SK-N-SH (cell line): Measurements from ENCODE around the gene MVB12B. TPM values are rescaled to one million over a fixed set of nuclear protein-coding genes. Genes with fewer than 3 reads are reported as not detected.

ENCODE experiments used
- CTCF ChIA-PET: fragments of 300-600, 350-600 bp; formaldehyde crosslinking; extraction: SDS; loops from one replicate; lab custom pipeline; 2021; lab: Yijun Ruan, JAX
- POLR2A ChIA-PET: fragments of 350-600 bp; sonication (Branson Sonifier 250); formaldehyde crosslinking; extraction: SDS; loops from one replicate; lab custom pipeline; 2020; ENCODE audit warnings: antibody characterized with exemption, inconsistent platforms; lab: Yijun Ruan, JAX
- DNase-seq: peaks from one replicate; pipeline ENCODE4 v3.0.0; 2012
- H2AFZ ChIP-seq: fragments of 200-600 bp; sonication (generic); 2 replicates; pipeline ENCODE4 v1.8.1; 2016; ENCODE audit warnings: antibody characterized with exemption, mild to moderate bottlenecking, low read depth
- H3F3A ChIP-seq: fragments of 200-600 bp; sonication (generic); replicated peaks from 2 replicates; pipeline ENCODE3; 2016; ENCODE audit warnings: antibody characterized with exemption, mild to moderate bottlenecking; ENCODE audit not compliant: insufficient read depth
- H3K27ac ChIP-seq, 2 experiments: fragments of 200-500 bp in 1 of 2; fragments of 200-600 bp in 1 of 2; sonication (Bioruptor generic) in 1 of 2; sonication (generic), shearing (Covaris generic) in 1 of 2; 2 replicates each; pipeline versions ENCODE4 v1.5.1 to v1.6.1; 2014 to 2016; ENCODE audit warnings: low read depth in 2 of 2, inconsistent platforms in 1 of 2, low read length in 1 of 2, mild to moderate bottlenecking in 1 of 2, mixed read lengths in 1 of 2
- H3K27me3 ChIP-seq: fragments of 200-600 bp; sonication (generic), shearing (Covaris generic); 2 replicates; pipeline ENCODE4 v1.6.1; 2016; ENCODE audit warnings: mixed run types; ENCODE audit not compliant: insufficient read depth
- H3K36me3 ChIP-seq, 2 experiments: fragments of 200-500 bp in 1 of 2; fragments of 200-600 bp in 1 of 2; sonication (Bioruptor generic) in 1 of 2; sonication (generic) in 1 of 2; replicated peaks in 1 of 2; 2 replicates each; pipeline versions ENCODE3 to v1.5.1; 2014 to 2016; ENCODE audit warnings: low read length in 1 of 2, mild to moderate bottlenecking in 1 of 2; ENCODE audit not compliant: insufficient read depth in 2 of 2, control insufficient read depth in 1 of 2
- H3K4me1 ChIP-seq, 2 experiments: fragments of 200-500 bp in 1 of 2; fragments of 200-600 bp in 1 of 2; sonication (Bioruptor generic) in 1 of 2; sonication (generic), shearing (Covaris generic) in 1 of 2; 2 replicates each; pipeline versions ENCODE4 v1.5.1 to v1.6.1; 2014 to 2016; ENCODE audit warnings: low read depth in 1 of 2, low read length in 1 of 2, mixed run types in 1 of 2; ENCODE audit not compliant: insufficient read depth in 2 of 2, control insufficient read depth in 1 of 2
- H3K4me2 ChIP-seq: fragments of 200-600 bp; sonication (generic), shearing (Covaris generic); 2 replicates; pipeline ENCODE4 v1.6.1; 2017; ENCODE audit warnings: mixed run types
- H3K4me3 ChIP-seq, 2 experiments: fragments of 200-500 bp in 1 of 2; fragments of 200-600 bp in 1 of 2; sonication (Bioruptor generic) in 1 of 2; sonication (generic), shearing (Covaris generic) in 1 of 2; 2 replicates each; pipeline versions ENCODE4 v1.5.1 to v1.8.1; 2014 to 2016; ENCODE audit warnings: low read depth in 2 of 2, inconsistent platforms in 1 of 2, low read length in 1 of 2, mild to moderate bottlenecking in 1 of 2, mixed read lengths in 1 of 2, moderate library complexity in 1 of 2
- H3K79me2 ChIP-seq: fragments of 200-600 bp; sonication (generic); 2 replicates; pipeline ENCODE4 v1.8.1; 2017; ENCODE audit warnings: mild to moderate bottlenecking; ENCODE audit not compliant: insufficient read depth
- H3K9ac ChIP-seq: fragments of 200-600 bp; sonication (generic); 2 replicates; pipeline ENCODE4 v1.6.1; 2017; ENCODE audit warnings: mixed run types
- H3K9me2 ChIP-seq: fragments of 200-600 bp; sonication (generic); 2 replicates; pipeline ENCODE4 v1.6.1; 2017; ENCODE audit warnings: mixed run types
- H3K9me3 ChIP-seq: fragments of 200-600 bp; sonication (generic); 2 replicates; pipeline ENCODE4 v1.6.1; 2017; ENCODE audit warnings: mixed run types, mild to moderate bottlenecking, moderate library complexity
- H4K20me1 ChIP-seq: fragments of 200-600 bp; sonication (generic); 2 replicates; pipeline ENCODE4 v1.6.1; 2017; ENCODE audit warnings: mild to moderate bottlenecking, mixed run types; ENCODE audit not compliant: insufficient read depth
- CHD2 ChIP-seq: fragments of 150-350 bp; IDR thresholded peaks from 2 replicates; pipeline ENCODE4 v1.6.1; 2018; ENCODE audit warnings: low read length; ENCODE audit not compliant: partially characterized antibody
- CTCF ChIP-seq: fragments of 200-600 bp; sonication (generic); IDR thresholded peaks from 2 replicates; pipeline ENCODE4 v1.6.1; 2017; ENCODE audit warnings: antibody characterized with exemption, mild to moderate bottlenecking, moderate library complexity
- FOXM1 ChIP-seq: IDR thresholded peaks from 2 replicates; pipeline ENCODE4 v1.4.0; 2012; ENCODE audit warnings: low read depth, mild to moderate bottlenecking
- GATA2 ChIP-seq: sonication (generic); formaldehyde crosslinking; IDR thresholded peaks from 2 replicates; pipeline ENCODE4 v1.5.0; 2020; ENCODE audit warnings: mild to moderate bottlenecking, missing genetic modification reagents
- IRF3 ChIP-seq: fragments of 150-350 bp; IDR thresholded peaks from 2 replicates; pipeline ENCODE4 v1.6.1; 2016; ENCODE audit warnings: mild to moderate bottlenecking, low read depth, low read length
- NFIC ChIP-seq: IDR thresholded peaks from 2 replicates; pipeline ENCODE4 v1.4.0; 2012; ENCODE audit warnings: borderline replicate concordance
- RCOR1 ChIP-seq: fragments of 150-350 bp; IDR thresholded peaks from 2 replicates; pipeline ENCODE4 v1.6.1; 2017; ENCODE audit warnings: antibody characterized with exemption, low read length
- REST ChIP-seq: IDR thresholded peaks from 2 replicates; pipeline ENCODE4 v1.6.1; 2012; ENCODE audit warnings: mild to moderate bottlenecking, low read depth, low read length, moderate library complexity
- RFX5 ChIP-seq: IDR thresholded peaks from 2 replicates; pipeline ENCODE4 v1.6.1; 2012; ENCODE audit warnings: mild to moderate bottlenecking, improper control_type of control experiment, low read length
- WGBS: methylation state at CpG from one replicate; pipeline ENCODE4 v1.1.6; 2017; ENCODE audit warnings: low lambda C conversion rate; 5-methylcytosine and 5-hydroxymethylcytosine counted together
- polyA plus RNA-seq, 3 experiments: library from polyadenylated mRNA; depleted of rRNA; stranded (reverse); fragments of >200 nt; gene quantifications; 2 replicates each; pipeline ENCODE4 v1.2.3, GENCODE V29; 2012
- TF ChIP-seq, protein P1 (sequence below): IDR thresholded peaks from 2 replicates; pipeline ENCODE4 v1.4.0; 2012; ENCODE audit warnings: low read depth
- TF ChIP-seq, protein P2 (sequence below): IDR thresholded peaks from 2 replicates; pipeline ENCODE4 v1.4.0; 2012; ENCODE audit warnings: low read depth, borderline replicate concordance
- TF ChIP-seq, protein P3 (sequence below): fragments of 150-350 bp; IDR thresholded peaks from 2 replicates; pipeline ENCODE4 v1.6.1; 2017; ENCODE audit warnings: antibody characterized with exemption, low read length, low read depth, borderline replicate concordance

MVB12B gene
- polyA plus RNA-seq, 1 of the 3 experiments (the other 2 are of a cell fraction): 5.1 TPM

GRCh38 chr9:126335837-126336735 is 9.5 kb downstream of the MVB12B start:
- Histone ChIP-seq H3K4me1 (peaks cover 0 to 23% of the 10 kb centered on the region in 2 experiments; a peak in 1 of 4 replicates), H4K20me1 (peaks cover 18% of the 10 kb centered on the region; the same call in 1 of the 2 replicates), H3K9me3 (no peaks in the 10 kb centered on the region), H3K4me2 (no peak overlapping the region), H3K27me3 (no peaks in the 10 kb centered on the region), H3F3A (no peaks in the 10 kb centered on the region), H3K27ac (no peak overlapping the region), H3K79me2 (peaks cover 46% of the 10 kb centered on the region; the same call in 1 of the 2 replicates), H3K36me3 (peaks cover 4 to 7% of the 10 kb centered on the region in 2 experiments), H3K9me2 (no peaks in the 10 kb centered on the region), H3K4me3 (no peak overlapping the region), H2AFZ (no peak overlapping the region), H3K9ac (no peak overlapping the region)
- ChIA-PET POLR2A (interaction anchor here (0.6 to 1.1 kb wide), 2 partner anchors 10 to 1035 kb away, joined by 3 to 5 read pairs; partner anchors contain the start of gene MVB12B), CTCF (interaction anchor here (0.7 to 2.8 kb wide), 5 partner anchors 8 to 63 kb away, joined by 3 to 13 read pairs (median 5); no protein-coding TSS in a partner anchor)
- WGBS: 94% methylated on average over 19 of the region's 19 CpGs
- peak; percentile 43 for DNase-seq
- TF ChIP-seq IRF3: no peak
- peak; percentile 29; the same call in 1 of the 2 replicates for TF ChIP-seq GATA2 (CRISPR knock-in tag)

- ChIA-PET CTCF (interaction anchor here (1.1 to 2.8 kb wide), 5 partner anchors 9 to 62 kb away, joined by 3 to 13 read pairs (median 5); no protein-coding TSS in a partner anchor), POLR2A (interaction anchor here (0.6 to 1.1 kb wide), 2 partner anchors 11 to 1036 kb away, joined by 3 to 5 read pairs; partner anchors contain the start of gene MVB12B)
- Histone ChIP-seq H4K20me1 (peaks cover 18% of the 10 kb centered on the region; the same call in 1 of the 2 replicates), H3K79me2 (peaks cover 39% of the 10 kb centered on the region; the same call in 1 of the 2 replicates), H3K27ac (no peak overlapping the region), H3K27me3 (no peaks in the 10 kb centered on the region), H3K36me3 (peaks cover 10 to 13% of the 10 kb centered on the region in 2 experiments), H3K9me3 (no peaks in the 10 kb centered on the region), H3K9ac (no peak overlapping the region), H3K4me1 (peaks cover 0 to 21% of the 10 kb centered on the region in 2 experiments; a peak in 1 of 4 replicates), H3K9me2 (no peaks in the 10 kb centered on the region), H3K4me3 (no peak overlapping the region), H2AFZ (no peak overlapping the region), H3K4me2 (no peak overlapping the region), H3F3A (no peaks in the 10 kb centered on the region)
- TF ChIP-seq, protein P1, sequence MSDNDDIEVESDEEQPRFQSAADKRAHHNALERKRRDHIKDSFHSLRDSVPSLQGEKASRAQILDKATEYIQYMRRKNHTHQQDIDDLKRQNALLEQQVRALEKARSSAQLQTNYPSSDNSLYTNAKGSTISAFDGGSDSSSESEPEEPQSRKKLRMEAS: no peak
- TF ChIP-seq RFX5: no peak
- TF ChIP-seq, protein P2, sequence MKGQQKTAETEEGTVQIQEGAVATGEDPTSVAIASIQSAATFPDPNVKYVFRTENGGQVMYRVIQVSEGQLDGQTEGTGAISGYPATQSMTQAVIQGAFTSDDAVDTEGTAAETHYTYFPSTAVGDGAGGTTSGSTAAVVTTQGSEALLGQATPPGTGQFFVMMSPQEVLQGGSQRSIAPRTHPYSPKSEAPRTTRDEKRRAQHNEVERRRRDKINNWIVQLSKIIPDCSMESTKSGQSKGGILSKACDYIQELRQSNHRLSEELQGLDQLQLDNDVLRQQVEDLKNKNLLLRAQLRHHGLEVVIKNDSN: no peak
- TF ChIP-seq GATA2 (CRISPR knock-in tag): no peak
- no peak for TF ChIP-seq CTCF
- TF ChIP-seq RCOR1: no peak
- TF ChIP-seq NFIC: no peak
- no peak for TF ChIP-seq CHD2
- TF ChIP-seq FOXM1: no peak
- TF ChIP-seq REST: no peak
- TF ChIP-seq, protein P3, sequence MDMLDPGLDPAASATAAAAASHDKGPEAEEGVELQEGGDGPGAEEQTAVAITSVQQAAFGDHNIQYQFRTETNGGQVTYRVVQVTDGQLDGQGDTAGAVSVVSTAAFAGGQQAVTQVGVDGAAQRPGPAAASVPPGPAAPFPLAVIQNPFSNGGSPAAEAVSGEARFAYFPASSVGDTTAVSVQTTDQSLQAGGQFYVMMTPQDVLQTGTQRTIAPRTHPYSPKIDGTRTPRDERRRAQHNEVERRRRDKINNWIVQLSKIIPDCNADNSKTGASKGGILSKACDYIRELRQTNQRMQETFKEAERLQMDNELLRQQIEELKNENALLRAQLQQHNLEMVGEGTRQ: no peak
- WGBS: 87% methylated on average over 10 of the region's 10 CpGs
- no peak for DNase-seq
Measured at GRCh38 chr9:126336736-126337325, 10.2 kb downstream of the MVB12B start.
